ENCODE data around the gene ACP6. TPM values are rescaled to one million over a fixed set of nuclear protein-coding genes. Genes with fewer than 3 reads are reported as not detected.

The ACP6 gene
- total and polyA plus RNA-seq, 2 of the 13 experiments (the other 11 are each of a cell fraction or from before 2014, with no cell fraction given) = 18.1 to 33.7 TPM

DNA sequence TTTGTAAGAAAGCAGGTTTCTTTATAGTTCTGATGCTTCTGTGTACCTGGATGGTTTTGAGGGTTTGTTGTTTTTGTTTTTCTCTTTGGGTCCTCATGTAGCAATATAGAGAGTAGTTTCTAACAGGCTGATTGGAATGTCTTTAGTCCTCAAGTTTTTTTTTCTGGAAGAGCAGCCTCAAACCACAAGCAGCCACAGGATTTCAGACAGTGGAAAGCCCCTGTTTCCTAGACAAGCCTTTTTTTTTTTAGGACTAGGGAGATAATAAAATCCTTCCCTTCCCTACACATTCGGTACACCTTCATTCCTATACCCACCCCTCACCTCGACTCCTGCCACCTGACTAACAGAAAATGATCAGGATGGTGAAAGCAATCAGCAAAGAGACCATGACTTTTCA is 47.6 kb downstream of the ACP6 start (continued):
- TF ChIP-seq KDM4B (CRISPR knock-in tag; IDR thresholded peaks at IDR 0.05) = no peak

DNA sequence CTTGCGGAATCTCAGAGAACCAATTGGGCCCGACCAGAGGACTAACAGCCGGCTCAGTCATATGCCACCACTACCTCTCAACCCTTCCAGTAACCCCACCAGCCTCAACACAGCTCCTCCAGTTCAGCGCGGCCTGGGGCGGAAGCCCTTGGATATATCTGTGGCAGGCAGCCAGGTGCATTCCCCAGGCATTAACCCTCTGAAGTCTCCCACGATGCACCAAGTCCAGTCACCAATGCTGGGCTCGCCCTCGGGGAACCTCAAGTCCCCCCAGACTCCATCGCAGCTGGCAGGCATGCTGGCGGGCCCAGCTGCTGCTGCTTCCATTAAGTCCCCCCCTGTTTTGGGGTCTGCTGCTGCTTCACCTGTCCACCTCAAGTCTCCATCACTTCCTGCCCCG is 49.8 kb downstream of the ACP6 start:
- FAIRE-seq = no peak
- intact Hi-C loops (cut with micrococcal nuclease; ENCODE audit: unreplicated experiment) = no loop called here
- POLR2A ChIA-PET = no interaction called here
- TF ChIP-seq REL (CRISPR knock-in tag; conservative IDR thresholded peaks at IDR 0.05) = no peak
- no peak for TF ChIP-seq ZNF101 (CRISPR knock-in tag; IDR thresholded peaks at IDR 0.05; ENCODE audit: borderline replicate concordance, low read depth)
- TF ChIP-seq ELF1 (CRISPR knock-in tag; IDR thresholded peaks at IDR 0.05) = no peak
- no peak for TF ChIP-seq E2F5 (CRISPR knock-in tag; conservative IDR thresholded peaks at IDR 0.05)
- no peak for TF ChIP-seq ZNF703 (CRISPR knock-in tag; IDR thresholded peaks at IDR 0.05; ENCODE audit: borderline replicate concordance)
- TF ChIP-seq ZNF367 (CRISPR knock-in tag; IDR thresholded peaks at IDR 0.05; ENCODE audit: borderline replicate concordance) = no peak
- TF ChIP-seq ZNF574 (CRISPR knock-in tag; IDR thresholded peaks at IDR 0.05) = no peak
- TF ChIP-seq ZC3H13 (CRISPR knock-in tag; IDR thresholded peaks at IDR 0.05) = no peak
- TF ChIP-seq KLF15 (CRISPR knock-in tag; IDR thresholded peaks at IDR 0.05; ENCODE audit: borderline replicate concordance) = no peak
- TF ChIP-seq ERF (CRISPR knock-in tag; IDR thresholded peaks at IDR 0.05) = no peak
- no peak for TF ChIP-seq ZNF790 (CRISPR knock-in tag; IDR thresholded peaks at IDR 0.05; ENCODE audit: borderline replicate concordance)
- no peak for TF ChIP-seq ZNF562 (CRISPR knock-in tag; IDR thresholded peaks at IDR 0.05; ENCODE audit: borderline replicate concordance)
- no peak for TF ChIP-seq ZNF224 (CRISPR knock-in tag; IDR thresholded peaks at IDR 0.05)
- TF ChIP-seq FIP1L1 (IDR thresholded peaks at IDR 0.05; ENCODE audit: borderline replicate concordance, insufficient read depth, low read depth, low read length) = no peak

More for the DNA sequence above, 49.8 kb downstream of the ACP6 start:
- H3K27ac ChIP-seq (ENCODE audit: extremely low read length, insufficient read depth, low read length) = no peak overlapping the region
- 100% methylated on average over 5 of the region's 12 CpGs for WGBS (ENCODE audit: low lambda C conversion rate)
- no TSS peak for BruUV-seq (replicated peaks)
- H2AFZ ChIP-seq (ENCODE audit: low read length) = no peak overlapping the region
- H3K79me2 ChIP-seq (ENCODE audit: insufficient read depth, low read length) = no peaks in the 10 kb centered on the region
- H4K20me1 ChIP-seq (ENCODE audit: insufficient read depth, low read length) = no peaks in the 10 kb centered on the region
- H3K27me3 ChIP-seq (ENCODE audit: control insufficient read depth in 1 of 2, insufficient read depth in 2 of 2, low read length in 2 of 2) = no peaks in the 10 kb centered on the region
- no peak overlapping the region for H3K9ac ChIP-seq (ENCODE audit: insufficient read depth, low read depth, low read length)
- ATAC-seq = no peak
- no peak overlapping the region for H3K4me2 ChIP-seq (ENCODE audit: low read depth, low read length)
- H3K4me3 ChIP-seq (replicated peaks in 1 of 3; ENCODE audit: insufficient read depth in 1 of 3, low read depth in 2 of 3, low read length in 3 of 3) = no peak overlapping the region
- CTCF ChIA-PET (ENCODE audit: low intra/inter-chr PET ratio, low total read pairs) = no interaction called here
- in situ Hi-C loops (cut with HindIII; ENCODE audit: extremely low pct_ligation_motif_present, low pct_unique_long_range_greater_than_20kb) = no loop called here
- H3K4me1 ChIP-seq (ENCODE audit: insufficient read depth, low read length) = peaks cover 17% of the 10 kb centered on the region
- H3K9me3 ChIP-seq (ENCODE audit: low read length) = no peaks in the 10 kb centered on the region
- DNase-seq (ENCODE audit: low spot score) = no peak
- H3K36me3 ChIP-seq (replicated peaks in 1 of 2; ENCODE audit: control insufficient read depth in 1 of 2, insufficient read depth in 2 of 2, low read length in 2 of 2) = peaks cover 18 to 49% of the 10 kb centered on the region in 2 experiments; a peak in 4 of 5 replicates
